ENCODE data around the gene KATNBL1. TPM values are rescaled to one million over a fixed set of nuclear protein-coding genes. Genes with fewer than 3 reads are reported as not detected.
A peak's percentile ranks its signal among the peaks of the same experiment; 100 is the strongest.
"Not testable (repeated sequence)": the region's sequence is repeated elsewhere in the genome, so short reads cannot be mapped to it uniquely, and the experiment has no call there.

KATNBL1 gene
- polyA plus RNA-seq, 4 donors = 8.6 to 40.3 (median 13.8) TPM

- not testable (repeated sequence) for FAIRE-seq
These were observed 89.5 kb downstream of the KATNBL1 start for GRCh38 chr15:34120420-34120819.

GRCh38 chr15:34119291-34119690 lies 90.6 kb downstream of the KATNBL1 start:
- H3K4me3 ChIP-seq (ENCODE audit: low read depth in 1 of 3, low read length in 3 of 3) = no peak overlapping the region
- WGBS, 3 donors = 57 to 71% (median 61%) methylated on average over 4 of the region's 4 CpGs
- DNase-seq (no peak), FAIRE-seq (no peak)
- no peaks in the 10 kb centered on the region for H3K4me1 ChIP-seq (ENCODE audit: control insufficient read depth in 3 of 3, insufficient read depth in 2 of 3, low read depth in 1 of 3, low read length in 2 of 3)
- no peak overlapping the region for H3K27ac ChIP-seq (ENCODE audit: low read depth in 1 of 3, low read length in 2 of 3)
- no peaks in the 10 kb centered on the region for H3K36me3 ChIP-seq (ENCODE audit: control insufficient read depth in 3 of 3, insufficient read depth in 2 of 3, low read depth in 1 of 3, low read length in 3 of 3)
- H3K27me3 ChIP-seq (ENCODE audit: control insufficient read depth in 3 of 3, insufficient read depth in 3 of 3, low read length in 3 of 3) = peaks cover 0 to 3% (median 0%) of the 10 kb centered on the region in 3 donors
- no peaks in the 10 kb centered on the region for H3K9me3 ChIP-seq (ENCODE audit: control insufficient read depth in 2 of 2, insufficient read depth in 1 of 2, low read depth in 1 of 2, low read length in 1 of 2)

More at GRCh38 chr15:34120420-34120819, 89.5 kb downstream of the KATNBL1 start:
- H3K9me3 ChIP-seq (ENCODE audit: control insufficient read depth in 2 of 2, insufficient read depth in 1 of 2, low read depth in 1 of 2, low read length in 1 of 2); H3K27me3 ChIP-seq (ENCODE audit: control insufficient read depth in 3 of 3, insufficient read depth in 3 of 3, low read length in 3 of 3); H3K4me1 ChIP-seq (ENCODE audit: control insufficient read depth in 3 of 3, insufficient read depth in 2 of 3, low read depth in 1 of 3, low read length in 2 of 3); H3K27ac ChIP-seq (ENCODE audit: low read depth in 1 of 3, low read length in 2 of 3); DNase-seq; H3K4me3 ChIP-seq (ENCODE audit: low read depth in 1 of 3, low read length in 3 of 3); H3K36me3 ChIP-seq (ENCODE audit: control insufficient read depth in 3 of 3, insufficient read depth in 2 of 3, low read depth in 1 of 3, low read length in 3 of 3): not testable (repeated sequence)
- WGBS, 3 donors = 64 to 75% (median 66%) methylated on average over 2 of the region's 2 CpGs

- WGBS, 3 donors = 85 to 86% (median 85%) methylated on average over 2 of the region's 2 CpGs
- FAIRE-seq = no peak
- H3K27me3 ChIP-seq (ENCODE audit: control insufficient read depth in 3 of 3, insufficient read depth in 3 of 3, low read length in 3 of 3) = peaks cover 0 to 3% (median 0%) of the 10 kb centered on the region in 3 donors
- no peaks in the 10 kb centered on the region for H3K4me1 ChIP-seq (ENCODE audit: control insufficient read depth in 3 of 3, insufficient read depth in 2 of 3, low read depth in 1 of 3, low read length in 2 of 3)
- no peaks in the 10 kb centered on the region for H3K36me3 ChIP-seq (ENCODE audit: control insufficient read depth in 3 of 3, insufficient read depth in 2 of 3, low read depth in 1 of 3, low read length in 3 of 3)
- no peak overlapping the region for H3K4me3 ChIP-seq (ENCODE audit: low read depth in 1 of 3, low read length in 3 of 3)
- no peak for DNase-seq
- H3K9me3 ChIP-seq (ENCODE audit: control insufficient read depth in 2 of 2, insufficient read depth in 1 of 2, low read depth in 1 of 2, low read length in 1 of 2) = no peaks in the 10 kb centered on the region
- no peak overlapping the region for H3K27ac ChIP-seq (ENCODE audit: low read depth in 1 of 3, low read length in 2 of 3)
These were observed 93.3 kb downstream of the KATNBL1 start for GRCh38 chr15:34116620-34117019.

- 74 to 87% (median 76%) methylated on average over 3 of the region's 3 CpGs for WGBS, 3 donors
- FAIRE-seq (no peak), DNase-seq (no peak)
- H3K27ac ChIP-seq (ENCODE audit: low read depth in 1 of 3, low read length in 2 of 3) = no peak overlapping the region
- H3K4me3 ChIP-seq (ENCODE audit: low read depth in 1 of 3, low read length in 3 of 3) = no peak overlapping the region
- H3K4me1 ChIP-seq (ENCODE audit: control insufficient read depth in 3 of 3, insufficient read depth in 2 of 3, low read depth in 1 of 3, low read length in 2 of 3) = no peaks in the 10 kb centered on the region
- H3K36me3 ChIP-seq (ENCODE audit: control insufficient read depth in 3 of 3, insufficient read depth in 2 of 3, low read depth in 1 of 3, low read length in 3 of 3) = no peaks in the 10 kb centered on the region
- H3K27me3 ChIP-seq (ENCODE audit: control insufficient read depth in 3 of 3, insufficient read depth in 3 of 3, low read length in 3 of 3) = peaks cover 0 to 3% (median 0%) of the 10 kb centered on the region in 3 donors
- no peaks in the 10 kb centered on the region for H3K9me3 ChIP-seq (ENCODE audit: control insufficient read depth in 2 of 2, insufficient read depth in 1 of 2, low read depth in 1 of 2, low read length in 1 of 2)
These were observed 95.2 kb downstream of the KATNBL1 start for GRCh38 chr15:34114739-34115138.

GRCh38 chr15:34114215-34114614 lies 95.7 kb downstream of the KATNBL1 start:
- no peaks in the 10 kb centered on the region for H3K4me1 ChIP-seq (ENCODE audit: control insufficient read depth in 3 of 3, insufficient read depth in 2 of 3, low read depth in 1 of 3, low read length in 2 of 3)
- H3K36me3 ChIP-seq (ENCODE audit: control insufficient read depth in 3 of 3, insufficient read depth in 2 of 3, low read depth in 1 of 3, low read length in 3 of 3) = no peaks in the 10 kb centered on the region
- no peak overlapping the region for H3K4me3 ChIP-seq (ENCODE audit: low read depth in 1 of 3, low read length in 3 of 3)
- WGBS, 3 donors = 48 to 50% (median 49%) methylated on average over 2 of the region's 2 CpGs
- DNase-seq = no peak
- FAIRE-seq = no peak
- no peaks in the 10 kb centered on the region for H3K9me3 ChIP-seq (ENCODE audit: control insufficient read depth in 2 of 2, insufficient read depth in 1 of 2, low read depth in 1 of 2, low read length in 1 of 2)
- peaks cover 0 to 3% (median 0%) of the 10 kb centered on the region in 3 donors for H3K27me3 ChIP-seq (ENCODE audit: control insufficient read depth in 3 of 3, insufficient read depth in 3 of 3, low read length in 3 of 3)
- no peak overlapping the region for H3K27ac ChIP-seq (ENCODE audit: low read depth in 1 of 3, low read length in 2 of 3)

- WGBS, 3 donors = 64 to 68% (median 66%) methylated on average over 6 of the region's 6 CpGs
- FAIRE-seq = no peak
These were observed 98.4 kb downstream of the KATNBL1 start for GRCh38 chr15:34111488-34111887.

GRCh38 chr15:34109797-34110663 lies 99.9 kb downstream of the KATNBL1 start:
- WGBS, 3 donors = 66 to 71% (median 71%) methylated on average over 5 of the region's 5 CpGs
- no peak for FAIRE-seq
- no peak overlapping the region for H3K4me3 ChIP-seq (ENCODE audit: low read depth in 1 of 3, low read length in 3 of 3)

More at GRCh38 chr15:34111488-34111887, 98.4 kb downstream of the KATNBL1 start:
- Histone ChIP-seq H3K27me3 (ENCODE audit: control insufficient read depth in 3 of 3, insufficient read depth in 3 of 3, low read length in 3 of 3) (peaks cover 0 to 3% (median 0%) of the 10 kb centered on the region in 3 donors), H3K27ac (ENCODE audit: low read depth in 1 of 3, low read length in 2 of 3) (no peak overlapping the region), H3K36me3 (ENCODE audit: control insufficient read depth in 3 of 3, insufficient read depth in 2 of 3, low read depth in 1 of 3, low read length in 3 of 3) (no peaks in the 10 kb centered on the region), H3K4me3 (ENCODE audit: low read depth in 1 of 3, low read length in 3 of 3) (no peak overlapping the region), H3K4me1 (ENCODE audit: control insufficient read depth in 3 of 3, insufficient read depth in 2 of 3, low read depth in 1 of 3, low read length in 2 of 3) (no peaks in the 10 kb centered on the region), H3K9me3 (ENCODE audit: control insufficient read depth in 2 of 2, insufficient read depth in 1 of 2, low read depth in 1 of 2, low read length in 1 of 2) (no peaks in the 10 kb centered on the region)
- no peak for DNase-seq

GRCh38 chr15:34107315-34107714 lies 102.6 kb downstream of the KATNBL1 start:
- Histone ChIP-seq H3K27me3 (ENCODE audit: control insufficient read depth in 3 of 3, insufficient read depth in 3 of 3, low read length in 3 of 3) (no peaks in the 10 kb centered on the region), H3K4me1 (ENCODE audit: control insufficient read depth in 3 of 3, insufficient read depth in 2 of 3, low read depth in 1 of 3, low read length in 2 of 3) (no peaks in the 10 kb centered on the region), H3K27ac (ENCODE audit: low read depth in 1 of 3, low read length in 2 of 3) (no peak overlapping the region), H3K9me3 (ENCODE audit: control insufficient read depth in 2 of 2, insufficient read depth in 1 of 2, low read depth in 1 of 2, low read length in 1 of 2) (peaks cover 0 to 8% of the 10 kb centered on the region in 2 donors), H3K4me3 (ENCODE audit: low read depth in 1 of 3, low read length in 3 of 3) (no peak overlapping the region), H3K36me3 (ENCODE audit: control insufficient read depth in 3 of 3, insufficient read depth in 2 of 3, low read depth in 1 of 3, low read length in 3 of 3) (peaks cover 0 to 2% (median 0%) of the 10 kb centered on the region in 3 donors)
- DNase-seq = no peak
- no peak for FAIRE-seq
- WGBS, 3 donors = 88 to 92% (median 90%) methylated on average over 2 of the region's 2 CpGs

More at GRCh38 chr15:34109797-34110663, 99.9 kb downstream of the KATNBL1 start:
- Histone ChIP-seq H3K36me3 (ENCODE audit: control insufficient read depth in 3 of 3, insufficient read depth in 2 of 3, low read depth in 1 of 3, low read length in 3 of 3) (no peaks in the 10 kb centered on the region), H3K9me3 (ENCODE audit: control insufficient read depth in 2 of 2, insufficient read depth in 1 of 2, low read depth in 1 of 2, low read length in 1 of 2) (no peaks in the 10 kb centered on the region), H3K27me3 (ENCODE audit: control insufficient read depth in 3 of 3, insufficient read depth in 3 of 3, low read length in 3 of 3) (peaks cover 0 to 3% (median 0%) of the 10 kb centered on the region in 3 donors), H3K27ac (ENCODE audit: low read depth in 1 of 3, low read length in 2 of 3) (no peak overlapping the region), H3K4me1 (ENCODE audit: control insufficient read depth in 3 of 3, insufficient read depth in 2 of 3, low read depth in 1 of 3, low read length in 2 of 3) (no peaks in the 10 kb centered on the region)
- peak in 1 of 2 donors; percentile 31 for DNase-seq
